T-helper 2 cell treated with Interferon-gamma antibody and Interleukin-4, amounts not matched to agents 100 ng/mL and 5 ng/mL, for 36 hours (primary cell): ENCODE measurements around the gene RPS6KA3. TPM values are rescaled to one million over a fixed set of nuclear protein-coding genes. Genes with fewer than 3 reads are reported as not detected.

Experiments used
- intact Hi-C: fragments of 100-400 bp; cut with micrococcal nuclease; formaldehyde crosslinking; loops from one replicate; pipeline ENCODE4 v1.15.1; 2023
- total RNA-seq: library from RNA; stranded (reverse); gene quantifications from 2 replicates; pipeline ENCODE4 v1.2.3, GENCODE V29; 2022

RPS6KA3 gene
- total RNA-seq, 1 donor from 2014 or later, result 67.8 TPM

DNA sequence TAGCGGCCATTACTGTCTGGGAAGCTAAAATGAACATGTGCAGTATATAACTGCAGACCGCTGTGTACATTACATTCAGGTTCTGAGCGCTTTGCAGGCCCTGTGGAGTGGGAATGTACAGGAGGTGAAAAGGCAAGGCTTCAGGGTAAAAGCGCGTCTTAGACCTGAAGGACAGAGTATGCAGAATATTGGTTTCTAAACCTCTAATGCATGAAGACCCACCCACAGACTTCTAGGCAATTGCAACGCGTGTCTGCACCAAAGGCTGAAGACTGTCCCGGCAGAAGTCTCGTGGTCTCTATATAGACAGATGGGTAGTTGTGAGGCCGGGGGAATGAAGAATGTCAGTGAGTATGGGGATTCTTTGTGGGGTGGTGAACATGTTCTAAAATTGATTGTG lies 155.4 kb downstream of the RPS6KA3 start:
- intact Hi-C loops, result no loop called here

DNA sequence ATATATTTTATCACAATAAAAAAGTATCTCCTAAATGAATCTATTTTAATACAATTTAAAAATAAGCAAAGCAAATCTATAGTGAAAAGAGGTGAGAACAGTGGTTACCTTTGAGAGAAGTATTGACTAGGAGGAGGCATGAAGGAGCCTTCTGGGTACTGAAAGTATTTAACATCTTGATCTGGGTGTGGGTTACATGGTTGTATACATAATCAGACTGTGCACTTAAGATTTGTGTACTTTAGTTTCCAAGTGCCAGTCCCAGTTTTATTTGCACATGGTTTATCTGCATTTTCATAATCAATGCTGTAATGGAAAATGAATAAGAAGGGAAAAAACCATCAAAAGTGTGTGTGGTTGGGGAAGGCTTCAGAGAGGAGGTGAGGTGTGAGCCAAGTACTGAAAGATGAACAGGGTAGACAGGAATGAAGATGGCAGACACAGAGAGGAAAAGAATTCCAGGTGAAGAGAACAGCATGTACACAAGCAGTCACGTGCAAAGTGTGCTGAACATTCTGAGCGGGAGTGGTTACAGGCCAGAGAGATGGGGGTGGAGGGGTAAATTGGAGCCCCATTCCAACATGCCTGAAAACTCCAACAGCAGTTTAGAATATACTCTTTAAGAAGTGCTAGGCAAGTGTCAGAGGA lies 164.7 kb downstream of the RPS6KA3 start:
- intact Hi-C loops, result no loop called here

Other genes with a start within 250 kb of the RPS6KA3 start
- gene MAP7D2, start 150.0 kb downstream of the RPS6KA3 start, total RNA-seq, result 0.23 and 0.30 TPM in 2 replicates
- 61.5 and 63.4 TPM in 2 replicates for gene EIF1AX, start 125.1 kb downstream of the RPS6KA3 start, total RNA-seq